ENCODE results near the gene ZNF839.

Gene ZNF839

DNA sequence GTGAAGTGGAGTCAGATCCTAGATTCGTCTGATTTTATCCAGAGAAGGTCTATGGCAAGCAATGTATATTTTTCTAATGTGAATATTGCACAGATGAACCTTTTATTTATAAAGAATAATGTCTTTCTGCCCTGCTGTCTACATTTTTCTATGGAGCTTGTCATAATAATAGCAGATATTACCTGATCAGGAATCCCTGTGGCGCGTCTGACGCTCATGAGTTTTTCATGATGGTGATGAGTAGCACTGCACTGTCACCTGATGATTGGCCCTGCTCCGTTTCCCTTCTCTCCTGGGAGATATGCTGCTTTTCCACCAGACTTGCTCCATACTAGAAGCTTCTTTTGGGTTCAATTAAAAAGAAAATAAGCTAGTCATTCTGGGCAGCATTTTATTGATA lies 22.7 kb downstream of the ZNF839 start:
- Histone ChIP-seq H4K20me1 (ENCODE audit: insufficient read depth) (no peaks in the 10 kb centered on the region), H2AFZ (ENCODE audit: low read depth) (no peak overlapping the region), H3K4me1 (ENCODE audit: low read depth, poor library complexity, severe bottlenecking) (no peaks in the 10 kb centered on the region), H3K36me3 (ENCODE audit: insufficient read depth) (no peaks in the 10 kb centered on the region), H3K4me2 (no peak overlapping the region), H3K4me3 (IDR thresholded peaks at IDR 0.05; ENCODE audit: insufficient read depth, low read depth, low read length) (no peak overlapping the region), H3K27me3 (ENCODE audit: insufficient read depth, low read depth) (no peaks in the 10 kb centered on the region), H3K9ac (no peak overlapping the region), H3K79me2 (ENCODE audit: insufficient read depth, low read depth) (no peaks in the 10 kb centered on the region), H3K27ac (no peak overlapping the region)
- TF ChIP-seq, protein P1, sequence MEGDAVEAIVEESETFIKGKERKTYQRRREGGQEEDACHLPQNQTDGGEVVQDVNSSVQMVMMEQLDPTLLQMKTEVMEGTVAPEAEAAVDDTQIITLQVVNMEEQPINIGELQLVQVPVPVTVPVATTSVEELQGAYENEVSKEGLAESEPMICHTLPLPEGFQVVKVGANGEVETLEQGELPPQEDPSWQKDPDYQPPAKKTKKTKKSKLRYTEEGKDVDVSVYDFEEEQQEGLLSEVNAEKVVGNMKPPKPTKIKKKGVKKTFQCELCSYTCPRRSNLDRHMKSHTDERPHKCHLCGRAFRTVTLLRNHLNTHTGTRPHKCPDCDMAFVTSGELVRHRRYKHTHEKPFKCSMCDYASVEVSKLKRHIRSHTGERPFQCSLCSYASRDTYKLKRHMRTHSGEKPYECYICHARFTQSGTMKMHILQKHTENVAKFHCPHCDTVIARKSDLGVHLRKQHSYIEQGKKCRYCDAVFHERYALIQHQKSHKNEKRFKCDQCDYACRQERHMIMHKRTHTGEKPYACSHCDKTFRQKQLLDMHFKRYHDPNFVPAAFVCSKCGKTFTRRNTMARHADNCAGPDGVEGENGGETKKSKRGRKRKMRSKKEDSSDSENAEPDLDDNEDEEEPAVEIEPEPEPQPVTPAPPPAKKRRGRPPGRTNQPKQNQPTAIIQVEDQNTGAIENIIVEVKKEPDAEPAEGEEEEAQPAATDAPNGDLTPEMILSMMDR (conservative IDR thresholded peaks at IDR 0.05; ENCODE audit: low read depth, low read length), result no peak

DNA sequence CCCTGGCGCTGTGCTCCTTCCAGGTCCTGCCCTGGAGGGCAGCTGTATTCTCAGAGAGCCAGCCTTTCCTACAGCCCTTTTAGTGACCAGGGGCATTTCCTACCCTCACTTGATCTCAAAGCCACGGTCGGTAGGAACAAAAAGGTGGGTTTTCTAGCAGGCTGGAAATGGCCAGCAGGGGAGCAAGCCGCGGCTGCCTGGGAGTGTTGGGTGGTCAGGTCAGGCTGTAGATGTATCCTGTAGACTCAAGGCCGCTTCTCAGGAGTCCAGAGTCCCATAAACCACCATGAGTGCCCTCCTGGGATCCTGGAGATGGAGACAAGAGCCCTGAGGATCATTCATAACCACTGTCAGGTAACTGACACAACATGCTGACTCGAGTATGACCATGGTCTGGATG lies 24.5 kb downstream of the ZNF839 start:
- Histone ChIP-seq H3K79me2 (ENCODE audit: insufficient read depth, low read depth) (no peaks in the 10 kb centered on the region), H3K36me3 (ENCODE audit: insufficient read depth) (no peaks in the 10 kb centered on the region), H3K4me2 (no peak overlapping the region), H4K20me1 (ENCODE audit: insufficient read depth) (no peaks in the 10 kb centered on the region), H3K27me3 (ENCODE audit: insufficient read depth, low read depth) (no peaks in the 10 kb centered on the region), H3K9ac (no peak overlapping the region), H3K4me3 (IDR thresholded peaks at IDR 0.05; ENCODE audit: insufficient read depth, low read depth, low read length) (no peak overlapping the region), H3K27ac (no peak overlapping the region), H2AFZ (ENCODE audit: low read depth) (no peak overlapping the region), H3K4me1 (ENCODE audit: low read depth, poor library complexity, severe bottlenecking) (no peaks in the 10 kb centered on the region)
- TF ChIP-seq, protein P1 (conservative IDR thresholded peaks at IDR 0.05; ENCODE audit: low read depth, low read length), result no peak

DNA sequence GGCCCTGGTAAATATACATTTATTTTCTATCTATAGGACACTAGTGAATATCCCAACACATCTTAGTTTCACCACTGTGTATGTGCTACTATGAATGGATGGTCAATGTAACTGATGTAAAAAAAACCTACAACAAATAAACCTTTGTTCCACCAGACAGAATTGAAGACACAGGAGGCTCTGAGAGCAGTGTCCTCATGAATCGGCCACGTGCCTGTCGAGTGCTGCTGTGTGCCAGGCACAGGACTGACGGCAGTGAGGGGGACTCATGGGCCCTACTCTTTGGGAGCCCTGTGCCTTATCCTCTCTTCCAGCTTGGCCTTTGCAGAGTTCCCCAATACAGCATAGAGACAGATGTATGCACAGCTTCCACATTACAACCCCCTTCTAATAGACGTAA lies 24.9 kb downstream of the ZNF839 start:
- H3K9ac ChIP-seq, result no peak overlapping the region
- H3K4me2 ChIP-seq, result no peak overlapping the region
- TF ChIP-seq, protein P1 (conservative IDR thresholded peaks at IDR 0.05; ENCODE audit: low read depth, low read length), result no peak
- H2AFZ ChIP-seq (ENCODE audit: low read depth), result no peak overlapping the region
- H3K4me1 ChIP-seq (ENCODE audit: low read depth, poor library complexity, severe bottlenecking), result no peaks in the 10 kb centered on the region
- no peaks in the 10 kb centered on the region for H3K27me3 ChIP-seq (ENCODE audit: insufficient read depth, low read depth)
- H3K27ac ChIP-seq, result no peak overlapping the region
- H3K4me3 ChIP-seq (IDR thresholded peaks at IDR 0.05; ENCODE audit: insufficient read depth, low read depth, low read length), result no peak overlapping the region
- no peaks in the 10 kb centered on the region for H4K20me1 ChIP-seq (ENCODE audit: insufficient read depth)
- no peaks in the 10 kb centered on the region for H3K79me2 ChIP-seq (ENCODE audit: insufficient read depth, low read depth)
- no peaks in the 10 kb centered on the region for H3K36me3 ChIP-seq (ENCODE audit: insufficient read depth)

DNA sequence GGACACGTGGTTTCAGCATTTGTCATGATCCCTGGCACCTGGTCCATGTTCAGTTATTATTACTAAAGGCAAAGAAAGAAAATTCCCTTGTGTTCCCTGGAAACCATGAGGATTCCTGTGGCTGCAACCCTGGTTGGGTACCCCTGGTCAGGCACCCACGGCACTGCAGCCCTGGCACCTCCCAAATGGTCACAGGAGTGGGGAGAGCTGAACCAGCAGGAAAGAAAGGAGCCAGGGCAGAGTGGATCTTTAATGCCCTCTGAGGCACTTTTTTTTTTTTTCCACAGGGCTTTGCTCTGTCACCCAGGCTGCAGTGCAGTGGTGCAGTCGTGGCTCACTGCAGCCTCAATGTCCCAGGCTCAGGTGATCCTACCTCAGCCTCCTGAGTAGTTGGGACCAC lies 25.7 kb downstream of the ZNF839 start:
- no peak overlapping the region for H3K4me3 ChIP-seq (IDR thresholded peaks at IDR 0.05; ENCODE audit: insufficient read depth, low read depth, low read length)
- no peaks in the 10 kb centered on the region for H3K4me1 ChIP-seq (ENCODE audit: low read depth, poor library complexity, severe bottlenecking)
- no peak overlapping the region for H2AFZ ChIP-seq (ENCODE audit: low read depth)
- no peak overlapping the region for H3K4me2 ChIP-seq
- H3K27me3 ChIP-seq (ENCODE audit: insufficient read depth, low read depth), result no peaks in the 10 kb centered on the region
- no peak overlapping the region for H3K9ac ChIP-seq
- no peak overlapping the region for H3K27ac ChIP-seq
- H3K79me2 ChIP-seq (ENCODE audit: insufficient read depth, low read depth), result no peaks in the 10 kb centered on the region
- H3K36me3 ChIP-seq (ENCODE audit: insufficient read depth), result no peaks in the 10 kb centered on the region
- H4K20me1 ChIP-seq (ENCODE audit: insufficient read depth), result no peaks in the 10 kb centered on the region
- TF ChIP-seq, protein P1 (conservative IDR thresholded peaks at IDR 0.05; ENCODE audit: low read depth, low read length), result no peak

DNA sequence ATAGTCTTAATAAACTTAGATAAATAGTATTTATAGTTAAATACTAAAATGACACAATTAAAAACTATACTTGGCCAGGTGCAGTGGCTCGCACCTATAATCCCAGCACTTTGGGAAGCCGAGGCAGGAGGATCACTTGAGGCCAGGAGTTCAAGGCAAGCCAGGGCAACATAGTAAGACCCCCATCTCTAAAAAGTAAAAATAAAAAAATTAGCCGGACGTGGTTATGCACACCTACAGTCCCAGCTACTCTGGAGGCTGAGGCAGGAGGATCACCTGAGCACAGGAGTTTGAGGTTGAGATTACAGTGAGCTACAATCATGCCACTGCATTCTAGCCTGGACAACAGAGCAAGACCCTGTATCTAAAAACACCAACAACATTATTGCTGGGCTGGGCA lies 27.1 kb downstream of the ZNF839 start:
- Histone ChIP-seq H3K9ac (no peak overlapping the region), H3K4me3 (IDR thresholded peaks at IDR 0.05; ENCODE audit: insufficient read depth, low read depth, low read length) (no peak overlapping the region), H3K4me2 (no peak overlapping the region), H3K27me3 (ENCODE audit: insufficient read depth, low read depth) (no peaks in the 10 kb centered on the region), H4K20me1 (ENCODE audit: insufficient read depth) (no peaks in the 10 kb centered on the region), H3K36me3 (ENCODE audit: insufficient read depth) (no peaks in the 10 kb centered on the region), H2AFZ (ENCODE audit: low read depth) (no peak overlapping the region), H3K4me1 (ENCODE audit: low read depth, poor library complexity, severe bottlenecking) (no peaks in the 10 kb centered on the region), H3K79me2 (ENCODE audit: insufficient read depth, low read depth) (no peaks in the 10 kb centered on the region), H3K27ac (no peak overlapping the region)
- TF ChIP-seq, protein P1 (conservative IDR thresholded peaks at IDR 0.05; ENCODE audit: low read depth, low read length), result no peak
